Subcutaneous adipose tissue (tissue), 4 donors: Measurements from ENCODE around the gene ARHGAP4. TPM values are rescaled to one million over a fixed set of nuclear protein-coding genes. Genes with fewer than 3 reads are reported as not detected.

Experiments
- CTCF ChIP-seq: fragments of 450-650 bp; IDR thresholded peaks from one replicate; pipeline ENCODE4 v1.5.1; 2016; ENCODE audit warnings: low read depth, mild to moderate bottlenecking, control low read depth, antibody characterized with exemption, moderate library complexity
- total RNA-seq, 4 donors: library from RNA; depleted of rRNA; stranded (reverse); fragments of >200 nt; gene quantifications; one replicate each; pipeline ENCODE4 v1.1.0, GENCODE V29; 2016

The ARHGAP4 gene
- total RNA-seq, 4 donors from 2014 or later = 8.5 to 37.4 (median 28.2) TPM

GRCh38 chrX:153900831-153901752 is 25.0 kb downstream of the ARHGAP4 start:
- no peak for TF ChIP-seq CTCF

GRCh38 chrX:153897899-153898298 is 28.2 kb downstream of the ARHGAP4 start:
- TF ChIP-seq CTCF = no peak

GRCh38 chrX:153889123-153889522 is 36.9 kb downstream of the ARHGAP4 start:
- no peak for TF ChIP-seq CTCF

GRCh38 chrX:153888344-153888743 is 37.7 kb downstream of the ARHGAP4 start:
- no peak for TF ChIP-seq CTCF

GRCh38 chrX:153887385-153887784 is 38.7 kb downstream of the ARHGAP4 start:
- TF ChIP-seq CTCF = no peak

GRCh38 chrX:153886915-153887314 is 39.1 kb downstream of the ARHGAP4 start:
- no peak for TF ChIP-seq CTCF

- TF ChIP-seq CTCF = no peak
Measured at GRCh38 chrX:153885968-153886903, 39.8 kb downstream of the ARHGAP4 start, which contains the start of gene L1CAM. Gene L1CAM (minus strand): TSS chrX:153886173. CDS start chrX:153875836, 10,337 bp downstream.
